HepG2 (cell line): ENCODE measurements around the gene ZNHIT6. TPM values are rescaled to one million over a fixed set of nuclear protein-coding genes. Genes with fewer than 3 reads are reported as not detected.

ENCODE experiments used
- ATAC-seq: fragments of 200-7000 bp; cut with Tn5 transposase; 3 replicates; pipeline ENCODE4 v1.9.1; 2020; ENCODE audit warnings: mild to moderate bottlenecking, moderate library complexity
- BruUV-seq: library from RNA; stranded (reverse); fragments of 400-500 nt; replicated peaks from 2 replicates; lab custom pipeline; 2021; lab: Mats Ljungman, UMichigan
- CTCF ChIA-PET: fragments of 300-600 bp; formaldehyde crosslinking; extraction: SDS; loops from one replicate; lab custom pipeline; 2021; ENCODE audit warnings: low total read pairs, inconsistent platforms, low intra/inter-chr PET ratio; lab: Yijun Ruan, JAX
- POLR2A ChIA-PET: fragments of 350-600 bp; sonication (Branson Sonifier 250); formaldehyde crosslinking; loops from one replicate; lab custom pipeline; 2020; ENCODE audit warnings: antibody characterized with exemption, inconsistent platforms; lab: Yijun Ruan, JAX
- DNase-seq: peaks from one replicate; pipeline ENCODE4 v3.0.0-alpha.2; 2015; ENCODE audit warnings: low spot score
- FAIRE-seq: peaks from 3 replicates; lab custom pipeline; 2011; peaks lifted over from hg19 to GRCh38; lab: Jason Lieb, UNC
- H2AFZ ChIP-seq: one replicate; pipeline ENCODE4 v1.6.1; 2011; ENCODE audit warnings: low read length, inconsistent platforms
- H3K27ac ChIP-seq: fragments of 300-600 bp; 3 replicates; pipeline ENCODE4 v1.8.0; 2011; ENCODE audit warnings: mixed run types, mild to moderate bottlenecking, mixed read lengths, low read length, inconsistent platforms; ENCODE audit not compliant: insufficient read depth; ENCODE audit errors: extremely low read length
- H3K27me3 ChIP-seq, 2 experiments: fragments of 200-600 bp in 1 of 2; 2 replicates in 1 of 2; 3 replicates in 1 of 2; pipeline versions ENCODE4 v1.6.0 to v1.8.0; 2011; ENCODE audit warnings: low read length in 2 of 2, mild to moderate bottlenecking in 2 of 2, moderate library complexity in 2 of 2, inconsistent platforms in 1 of 2; ENCODE audit not compliant: insufficient read depth in 2 of 2, control insufficient read depth in 1 of 2
- H3K36me3 ChIP-seq, 2 experiments: fragments of 200-600 bp in 1 of 2; replicated peaks in 1 of 2; 2 replicates in 1 of 2; 3 replicates in 1 of 2; pipeline versions ENCODE4 v1.5.1 to v1.8.0; 2011; ENCODE audit warnings: low read length in 2 of 2, inconsistent platforms in 1 of 2; ENCODE audit not compliant: insufficient read depth in 2 of 2, control insufficient read depth in 1 of 2
- H3K4me1 ChIP-seq: 2 replicates; pipeline ENCODE4 v1.5.1; 2012; ENCODE audit warnings: low read length, inconsistent platforms; ENCODE audit not compliant: insufficient read depth
- H3K4me2 ChIP-seq: 2 replicates; pipeline ENCODE4 v1.6.0; 2011; ENCODE audit warnings: low read depth, low read length, inconsistent platforms
- H3K4me3 ChIP-seq, 3 experiments: fragments of 200-600 bp in 1 of 3; sonication (generic), shearing (Covaris generic) in 1 of 3; replicated peaks in 1 of 3; 2 replicates each; pipeline ENCODE4 v1.5.1; 2011 to 2016; ENCODE audit warnings: low read length in 3 of 3, inconsistent platforms in 2 of 3, low read depth in 2 of 3, mild to moderate bottlenecking in 2 of 3, control low read depth in 1 of 3, mixed read lengths in 1 of 3; ENCODE audit not compliant: insufficient read depth in 1 of 3
- H3K79me2 ChIP-seq: one replicate; pipeline ENCODE4 v1.6.1; 2011; ENCODE audit warnings: low read length, inconsistent platforms; ENCODE audit not compliant: insufficient read depth
- H3K9ac ChIP-seq: 2 replicates; pipeline ENCODE4 v1.6.0; 2011; ENCODE audit warnings: mild to moderate bottlenecking, low read depth, low read length, inconsistent platforms; ENCODE audit not compliant: insufficient read depth
- H3K9me3 ChIP-seq: 2 replicates; pipeline ENCODE4 v1.5.1; 2012; ENCODE audit warnings: mild to moderate bottlenecking, low read length
- H4K20me1 ChIP-seq: 2 replicates; pipeline ENCODE4 v1.6.0; 2011; ENCODE audit warnings: inconsistent platforms, mild to moderate bottlenecking, low read length, moderate library complexity; ENCODE audit not compliant: insufficient read depth
- DDIT3 ChIP-seq: sonication (generic); formaldehyde crosslinking; IDR thresholded peaks from 2 replicates; pipeline ENCODE4 v1.4.0; 2020; ENCODE audit warnings: mild to moderate bottlenecking, missing genetic modification reagents
- ZFY ChIP-seq: sonication (generic); formaldehyde crosslinking; IDR thresholded peaks from 2 replicates; pipeline ENCODE4 v1.4.0; 2020; ENCODE audit warnings: missing genetic modification reagents
- ZNF782 ChIP-seq: sonication (generic); formaldehyde crosslinking; IDR thresholded peaks from 2 replicates; pipeline ENCODE4 v1.4.0; 2020; ENCODE audit warnings: missing genetic modification reagents, mild to moderate bottlenecking, borderline replicate concordance
- WGBS: methylation state at CpG from one replicate; pipeline ENCODE4 v1.1.6; 2017; ENCODE audit warnings: low lambda C conversion rate; 5-methylcytosine and 5-hydroxymethylcytosine counted together
- in situ Hi-C: cut with HindIII; loops from 2 replicates; pipeline ENCODE4 v1.10.0; 2017; ENCODE audit warnings: low pct_unique_long_range_greater_than_20kb; ENCODE audit not compliant: extremely low pct_ligation_motif_present
- intact Hi-C: fragments of 100-400 bp; cut with micrococcal nuclease; formaldehyde crosslinking; loops from one replicate; pipeline ENCODE4 v1.10.0; 2022; ENCODE audit not compliant: unreplicated experiment
- polyA plus RNA-seq, 8 experiments: library from polyadenylated mRNA; depleted of rRNA in 3 of 8; stranded (reverse) in 7 of 8; unstranded in 1 of 8; fragments of >200 nt; fragmentation: Illumina TruSeq in 4 of 8; extraction: Trizol in 4 of 8; gene quantifications; 2 replicates each; pipeline versions ENCODE4 v1.2.1 to v1.2.3, GENCODE V29; 2011 to 2016; ENCODE audit warnings: low read depth in 4 of 8, missing spikeins in 1 of 8, mixed read lengths in 1 of 8; ENCODE audit not compliant: insufficient read depth in 1 of 8
- total RNA-seq, 5 experiments: library from RNA; depleted of rRNA; stranded (reverse); fragments of >200 nt; fragmentation: Illumina TruSeq; extraction: Trizol; gene quantifications; 2 replicates each; pipeline ENCODE4 v1.2.3, GENCODE V29; 2016; ENCODE audit warnings: low read depth in 1 of 5
- TF ChIP-seq, protein P1 (sequence below): sonication (generic); formaldehyde crosslinking; IDR thresholded peaks from 2 replicates; pipeline ENCODE4 v1.5.1; 2020; ENCODE audit warnings: mild to moderate bottlenecking, missing genetic modification reagents, moderate library complexity

The ZNHIT6 gene
- total and polyA plus RNA-seq, 2 of the 13 experiments (the other 11 are each of a cell fraction or from before 2014, with no cell fraction given) = 6.0 to 15.2 TPM

- POLR2A ChIA-PET = interaction anchor here (1.2 kb wide), 1 partner anchor 13 kb away, joined by 3 read pairs; no protein-coding TSS in a partner anchor
- FAIRE-seq (no peak), ATAC-seq (no peak), DNase-seq (no peak)
- WGBS = 93% methylated on average over 26 of the region's 49 CpGs
- H3K9me3 ChIP-seq = no peaks in the 10 kb centered on the region; the same call in 1 of the 2 replicates
- BruUV-seq = no TSS peak
- no peak for TF ChIP-seq ZNF782
- no peak for TF ChIP-seq ZFY
- TF ChIP-seq, protein P1, sequence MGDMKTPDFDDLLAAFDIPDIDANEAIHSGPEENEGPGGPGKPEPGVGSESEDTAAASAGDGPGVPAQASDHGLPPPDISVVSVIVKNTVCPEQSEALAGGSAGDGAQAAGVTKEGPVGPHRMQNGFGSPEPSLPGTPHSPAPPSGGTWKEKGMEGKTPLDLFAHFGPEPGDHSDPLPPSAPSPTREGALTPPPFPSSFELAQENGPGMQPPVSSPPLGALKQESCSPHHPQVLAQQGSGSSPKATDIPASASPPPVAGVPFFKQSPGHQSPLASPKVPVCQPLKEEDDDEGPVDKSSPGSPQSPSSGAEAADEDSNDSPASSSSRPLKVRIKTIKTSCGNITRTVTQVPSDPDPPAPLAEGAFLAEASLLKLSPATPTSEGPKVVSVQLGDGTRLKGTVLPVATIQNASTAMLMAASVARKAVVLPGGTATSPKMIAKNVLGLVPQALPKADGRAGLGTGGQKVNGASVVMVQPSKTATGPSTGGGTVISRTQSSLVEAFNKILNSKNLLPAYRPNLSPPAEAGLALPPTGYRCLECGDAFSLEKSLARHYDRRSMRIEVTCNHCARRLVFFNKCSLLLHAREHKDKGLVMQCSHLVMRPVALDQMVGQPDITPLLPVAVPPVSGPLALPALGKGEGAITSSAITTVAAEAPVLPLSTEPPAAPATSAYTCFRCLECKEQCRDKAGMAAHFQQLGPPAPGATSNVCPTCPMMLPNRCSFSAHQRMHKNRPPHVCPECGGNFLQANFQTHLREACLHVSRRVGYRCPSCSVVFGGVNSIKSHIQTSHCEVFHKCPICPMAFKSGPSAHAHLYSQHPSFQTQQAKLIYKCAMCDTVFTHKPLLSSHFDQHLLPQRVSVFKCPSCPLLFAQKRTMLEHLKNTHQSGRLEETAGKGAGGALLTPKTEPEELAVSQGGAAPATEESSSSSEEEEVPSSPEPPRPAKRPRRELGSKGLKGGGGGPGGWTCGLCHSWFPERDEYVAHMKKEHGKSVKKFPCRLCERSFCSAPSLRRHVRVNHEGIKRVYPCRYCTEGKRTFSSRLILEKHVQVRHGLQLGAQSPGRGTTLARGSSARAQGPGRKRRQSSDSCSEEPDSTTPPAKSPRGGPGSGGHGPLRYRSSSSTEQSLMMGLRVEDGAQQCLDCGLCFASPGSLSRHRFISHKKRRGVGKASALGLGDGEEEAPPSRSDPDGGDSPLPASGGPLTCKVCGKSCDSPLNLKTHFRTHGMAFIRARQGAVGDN (CRISPR knock-in tag) = no peak
- TF ChIP-seq DDIT3 = no peak
- H3K4me1 ChIP-seq = peaks cover 21% of the 10 kb centered on the region
- no peaks in the 10 kb centered on the region for H3K36me3 ChIP-seq
- CTCF ChIA-PET = no interaction called here
- H3K79me2 ChIP-seq = no peaks in the 10 kb centered on the region
- intact Hi-C loops (no loop called here), in situ Hi-C loops (no loop called here)
- H4K20me1 ChIP-seq = no peaks in the 10 kb centered on the region
- no peak overlapping the region for H2AFZ ChIP-seq
- no peak overlapping the region for H3K27ac ChIP-seq
- H3K4me2 ChIP-seq = no peak overlapping the region
- H3K4me3 ChIP-seq = no peak overlapping the region
- no peak overlapping the region for H3K9ac ChIP-seq
- no peaks in the 10 kb centered on the region for H3K27me3 ChIP-seq
These were observed 92.5 kb downstream of the ZNHIT6 start for GRCh38 chr1:85615586-85616363.
